Parathyroid adenoma (tissue), 2 donors: Measurements from ENCODE around the gene CCDC197.

Experiments used
- H2AFZ ChIP-seq: fragments of 300-600 bp; sonication (generic); one replicate; pipeline ENCODE4 v1.7.0; 2017; ENCODE audit warnings: antibody characterized with exemption, mild to moderate bottlenecking
- H3K27ac ChIP-seq: fragments of 300-600 bp; sonication (generic); one replicate; pipeline ENCODE4 v1.7.0; 2017
- H3K27me3 ChIP-seq: fragments of 300-600 bp; sonication (generic); one replicate; pipeline ENCODE4 v1.7.0; 2017; ENCODE audit warnings: low read length; ENCODE audit not compliant: control insufficient read depth, insufficient read depth
- H3K36me3 ChIP-seq: fragments of 300-600 bp; sonication (generic); one replicate; pipeline ENCODE4 v1.7.0; 2017; ENCODE audit warnings: low read length; ENCODE audit not compliant: control insufficient read depth, insufficient read depth
- H3K4me1 ChIP-seq: fragments of 300-600 bp; sonication (generic); one replicate; pipeline ENCODE4 v1.7.0; 2017; ENCODE audit warnings: control low read depth
- H3K4me2 ChIP-seq: fragments of 300-600 bp; sonication (generic); one replicate; pipeline ENCODE4 v1.7.0; 2017; ENCODE audit warnings: low read length
- H3K4me3 ChIP-seq: fragments of 300-600 bp; sonication (generic); one replicate; pipeline ENCODE4 v1.7.0; 2017; ENCODE audit warnings: low read depth, low read length
- H3K79me2 ChIP-seq: fragments of 300-600 bp; sonication (generic); one replicate; pipeline ENCODE4 v1.7.0; 2017; ENCODE audit warnings: control low read depth
- H3K9ac ChIP-seq: fragments of 300-600 bp; sonication (generic); one replicate; pipeline ENCODE4 v1.7.0; 2017; ENCODE audit warnings: mild to moderate bottlenecking
- H3K9me3 ChIP-seq: fragments of 300-600 bp; sonication (generic); one replicate; pipeline ENCODE4 v1.7.0; 2017; ENCODE audit warnings: low read length; ENCODE audit not compliant: control insufficient read depth
- TF ChIP-seq, protein P1 (sequence below): fragments of 300-600 bp; sonication (generic); IDR thresholded peaks from one replicate; pipeline ENCODE4 v1.7.0; 2017; ENCODE audit warnings: antibody characterized with exemption, mild to moderate bottlenecking
- donor health status: primary hyperparathyroidism.

The CCDC197 gene

DNA sequence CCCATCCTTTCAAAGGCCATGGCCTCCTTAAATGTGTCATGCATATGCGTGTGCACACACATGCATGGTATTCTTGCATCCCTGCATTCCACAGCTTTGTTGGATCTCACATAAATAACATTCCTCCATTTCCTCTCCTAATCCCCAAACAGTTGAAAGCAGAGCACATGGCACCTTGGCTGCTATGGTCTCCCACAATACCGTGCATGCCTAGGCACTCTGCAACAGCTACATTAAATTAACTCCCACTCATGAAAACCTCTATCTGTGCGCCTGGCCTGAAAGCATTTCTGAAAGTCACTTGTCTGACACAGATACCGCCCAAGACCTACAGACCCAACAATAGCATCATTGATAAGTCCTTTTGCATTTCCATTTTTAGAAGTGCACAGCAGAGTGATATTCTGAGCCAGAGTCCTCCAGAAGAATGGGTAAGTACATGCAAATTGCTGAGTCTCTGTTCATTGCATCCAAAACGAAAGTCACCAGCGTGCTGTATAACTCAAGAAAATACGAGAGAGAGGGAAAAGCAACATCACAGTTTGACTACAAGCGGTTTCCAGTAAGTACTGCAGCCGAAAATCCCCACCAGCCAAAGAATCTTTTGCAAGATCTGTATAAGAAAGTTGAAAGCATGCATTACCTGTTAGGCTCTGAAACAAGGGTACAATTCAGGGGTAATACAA is 21.2 kb upstream of the CCDC197 start:
- Histone ChIP-seq H2AFZ (no peak overlapping the region), H3K4me2 (no peak overlapping the region), H3K9me3 (no peaks in the 10 kb centered on the region), H3K79me2 (no peaks in the 10 kb centered on the region), H3K36me3 (no peaks in the 10 kb centered on the region), H3K4me1 (no peaks in the 10 kb centered on the region), H3K4me3 (no peak overlapping the region), H3K27ac (no peak overlapping the region), H3K27me3 (no peaks in the 10 kb centered on the region), H3K9ac (no peak overlapping the region)
- TF ChIP-seq, protein P1, sequence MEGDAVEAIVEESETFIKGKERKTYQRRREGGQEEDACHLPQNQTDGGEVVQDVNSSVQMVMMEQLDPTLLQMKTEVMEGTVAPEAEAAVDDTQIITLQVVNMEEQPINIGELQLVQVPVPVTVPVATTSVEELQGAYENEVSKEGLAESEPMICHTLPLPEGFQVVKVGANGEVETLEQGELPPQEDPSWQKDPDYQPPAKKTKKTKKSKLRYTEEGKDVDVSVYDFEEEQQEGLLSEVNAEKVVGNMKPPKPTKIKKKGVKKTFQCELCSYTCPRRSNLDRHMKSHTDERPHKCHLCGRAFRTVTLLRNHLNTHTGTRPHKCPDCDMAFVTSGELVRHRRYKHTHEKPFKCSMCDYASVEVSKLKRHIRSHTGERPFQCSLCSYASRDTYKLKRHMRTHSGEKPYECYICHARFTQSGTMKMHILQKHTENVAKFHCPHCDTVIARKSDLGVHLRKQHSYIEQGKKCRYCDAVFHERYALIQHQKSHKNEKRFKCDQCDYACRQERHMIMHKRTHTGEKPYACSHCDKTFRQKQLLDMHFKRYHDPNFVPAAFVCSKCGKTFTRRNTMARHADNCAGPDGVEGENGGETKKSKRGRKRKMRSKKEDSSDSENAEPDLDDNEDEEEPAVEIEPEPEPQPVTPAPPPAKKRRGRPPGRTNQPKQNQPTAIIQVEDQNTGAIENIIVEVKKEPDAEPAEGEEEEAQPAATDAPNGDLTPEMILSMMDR, result no peak

DNA sequence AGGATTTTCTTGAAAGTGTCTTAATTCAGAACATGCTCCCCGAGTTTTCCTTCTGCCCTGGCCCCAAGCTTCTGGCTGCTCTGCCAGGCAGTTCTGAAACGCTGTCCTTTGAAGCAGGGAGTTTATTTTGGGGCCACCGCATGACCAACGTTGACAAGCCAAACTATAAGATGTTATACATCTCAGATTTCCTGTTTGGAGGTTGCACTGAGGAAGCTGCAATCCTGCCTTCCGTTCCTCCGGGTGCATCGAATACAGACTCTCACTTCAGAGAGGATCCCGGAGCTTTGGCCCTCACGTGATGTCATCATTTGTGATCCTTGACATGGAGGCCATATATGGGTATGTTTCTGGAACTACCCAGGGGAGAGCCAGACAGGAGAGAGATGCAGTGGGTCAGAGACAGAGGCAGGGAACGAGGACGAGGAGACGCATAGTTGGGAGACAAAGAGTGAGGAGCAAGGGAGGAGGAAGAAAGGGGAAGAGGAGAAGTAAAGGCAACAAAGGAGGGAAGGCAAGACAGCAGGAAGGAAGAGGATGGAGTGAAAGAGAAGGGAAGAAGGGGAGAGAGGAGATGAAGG is 20.5 kb upstream of the CCDC197 start, which contains the start of gene ASB2:
Gene ASB2 (minus strand): TSS at position 94 of the 581 bp plus-strand sequence. CDS start 12,031 bp downstream, outside the sequence.
- Histone ChIP-seq H3K4me1 (no peaks in the 10 kb centered on the region), H3K79me2 (no peaks in the 10 kb centered on the region), H3K4me3 (no peak within 1 kb of the TSS), H3K27ac (no peak within 1 kb of the TSS), H2AFZ (no peak within 1 kb of the TSS), H3K27me3 (no peaks in the 10 kb centered on the region), H3K9ac (no peak within 1 kb of the TSS), H3K9me3 (no peaks in the 10 kb centered on the region), H3K36me3 (no peaks in the 10 kb centered on the region), H3K4me2 (no peak within 1 kb of the TSS)
- TF ChIP-seq, protein P1, result no peak

DNA sequence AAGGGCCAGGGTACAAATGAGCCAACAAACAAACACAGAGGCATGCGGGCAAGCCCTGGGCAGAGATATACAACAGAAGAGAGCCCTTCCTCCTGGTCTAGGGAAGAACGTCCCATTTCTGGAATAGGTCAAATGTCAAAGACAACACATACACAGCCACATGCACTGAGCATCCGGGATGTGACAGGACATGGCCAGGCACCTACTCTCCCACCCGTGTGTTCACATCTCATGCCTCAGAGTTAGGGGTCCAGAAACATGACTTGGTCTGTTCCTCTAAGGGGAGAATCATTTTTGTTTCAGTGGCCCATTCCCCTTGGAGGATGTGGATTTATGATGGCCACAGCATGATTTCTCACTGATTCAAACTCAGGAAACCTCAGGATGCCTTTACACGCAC is 19.9 kb upstream of the CCDC197 start:
- no peaks in the 10 kb centered on the region for H3K9me3 ChIP-seq
- no peaks in the 10 kb centered on the region for H3K36me3 ChIP-seq
- no peak overlapping the region for H3K4me2 ChIP-seq
- no peaks in the 10 kb centered on the region for H3K79me2 ChIP-seq
- no peak overlapping the region for H2AFZ ChIP-seq
- H3K4me1 ChIP-seq, result no peaks in the 10 kb centered on the region
- H3K4me3 ChIP-seq, result no peak overlapping the region
- H3K27me3 ChIP-seq, result no peaks in the 10 kb centered on the region
- H3K9ac ChIP-seq, result no peak overlapping the region
- H3K27ac ChIP-seq, result no peak overlapping the region
- TF ChIP-seq, protein P1, result no peak

DNA sequence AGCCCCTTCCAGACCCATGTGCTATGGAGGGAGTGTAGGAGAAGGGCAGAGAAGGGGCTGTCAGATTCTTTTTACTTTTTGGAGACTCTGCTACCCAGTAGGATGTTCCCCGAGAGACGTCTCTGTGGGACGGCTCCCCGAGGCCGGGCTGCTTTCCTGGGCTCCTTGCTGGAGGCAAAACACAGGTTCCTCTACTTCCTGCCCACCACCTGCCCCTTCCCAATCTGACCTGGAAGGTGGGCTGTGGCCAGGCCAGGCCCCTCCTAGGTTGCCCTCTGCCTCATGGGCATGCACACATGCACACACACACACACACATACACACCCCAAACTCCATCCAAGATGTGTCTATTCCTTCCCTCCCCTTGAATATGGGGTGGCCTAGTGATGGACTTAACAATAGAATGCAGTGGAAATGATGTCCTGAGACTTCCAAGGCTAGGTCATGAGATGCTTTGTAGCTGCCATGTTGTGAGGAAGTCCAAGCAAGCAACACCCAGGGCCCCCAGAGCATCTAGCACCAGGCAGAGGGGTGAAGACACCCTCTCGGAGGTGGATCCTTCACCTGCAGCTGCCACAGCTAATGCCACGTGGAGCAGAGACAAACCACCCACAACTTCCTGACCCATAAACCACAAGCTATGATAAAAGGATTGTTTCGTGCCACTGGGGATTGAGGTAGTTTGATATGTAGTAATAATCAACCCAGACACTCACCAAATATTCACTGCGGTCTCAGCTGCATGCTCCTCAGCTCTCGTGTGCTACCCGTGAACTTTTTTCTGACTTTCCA is 19.1 kb upstream of the CCDC197 start:
- no peak overlapping the region for H3K27ac ChIP-seq
- TF ChIP-seq, protein P1, result no peak
- no peak overlapping the region for H3K4me2 ChIP-seq
- H3K9ac ChIP-seq, result no peak overlapping the region
- no peaks in the 10 kb centered on the region for H3K9me3 ChIP-seq
- no peak overlapping the region for H3K4me3 ChIP-seq
- no peaks in the 10 kb centered on the region for H3K79me2 ChIP-seq
- no peaks in the 10 kb centered on the region for H3K27me3 ChIP-seq
- no peak overlapping the region for H2AFZ ChIP-seq
- no peaks in the 10 kb centered on the region for H3K4me1 ChIP-seq
- H3K36me3 ChIP-seq, result no peaks in the 10 kb centered on the region
